Effector CD4-positive, alpha-beta T cell (primary cell): ENCODE measurements around the gene ZBED2.
"Not testable (repeated sequence)": the region's sequence is repeated elsewhere in the genome, so short reads cannot be mapped to it uniquely, and the experiment has no call there.

ENCODE experiments used
- DNase-seq: peaks from one replicate; pipeline ENCODE4 v3.0.0-alpha.2; 2020

Gene ZBED2

GRCh38 chr3:111570404-111571030 lies 24.6 kb downstream of the ZBED2 start:
- no peak for DNase-seq

- no peak for DNase-seq
Measured at GRCh38 chr3:111568911-111569310, 26.2 kb downstream of the ZBED2 start.

GRCh38 chr3:111568355-111568754 lies 26.8 kb downstream of the ZBED2 start:
- no peak for DNase-seq

- DNase-seq = no peak
Measured at GRCh38 chr3:111566844-111567243, 28.3 kb downstream of the ZBED2 start.

GRCh38 chr3:111561902-111562301 lies 33.2 kb downstream of the ZBED2 start:
- DNase-seq = not testable (repeated sequence)

DNA sequence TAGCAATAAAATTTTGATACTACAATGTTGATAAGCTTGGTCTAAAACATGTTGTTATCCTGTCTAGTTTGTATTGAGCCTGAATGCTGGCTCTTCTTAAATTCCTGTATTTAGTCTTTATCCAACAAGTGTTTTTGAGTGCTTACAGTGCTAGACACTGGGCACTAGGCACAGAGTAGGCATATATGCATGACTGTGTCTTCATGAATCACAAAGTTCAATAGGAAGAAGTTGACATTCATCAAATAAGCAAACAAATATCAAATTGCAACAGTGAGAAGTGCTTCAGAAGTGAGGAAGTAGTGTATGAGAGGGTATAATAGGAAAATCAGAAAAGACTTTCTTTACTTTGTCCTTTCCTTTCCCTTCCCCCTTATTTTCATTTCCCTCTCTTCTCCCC lies 46.4 kb downstream of the ZBED2 start:
- no peak for DNase-seq

GRCh38 chr3:111548092-111548491 lies 47.1 kb downstream of the ZBED2 start:
- DNase-seq = no peak

DNA sequence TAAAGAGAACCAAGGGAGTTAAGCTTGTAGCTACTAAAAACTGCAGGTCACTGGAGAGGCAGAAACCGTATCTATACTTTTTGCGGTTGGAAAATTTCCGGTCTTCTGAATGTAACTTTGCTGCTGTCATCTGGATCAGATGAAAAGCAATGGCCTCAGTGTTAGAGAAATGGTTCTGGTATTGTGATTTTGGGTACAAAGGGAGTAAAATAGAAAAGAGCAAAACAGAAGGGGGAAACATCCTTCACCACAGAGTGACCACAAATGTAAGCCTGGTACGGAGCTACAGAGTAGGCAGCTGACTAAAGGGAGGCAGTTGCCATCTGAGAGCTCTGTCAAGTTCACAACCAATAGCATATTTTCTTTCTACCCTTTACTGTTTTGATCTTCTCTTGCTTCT lies 47.5 kb downstream of the ZBED2 start:
- peak; percentile 28 for DNase-seq

GRCh38 chr3:111545349-111545748 lies 49.8 kb downstream of the ZBED2 start:
- no peak for DNase-seq
